ENCODE results near the gene C15orf39.
"Not testable (repeated sequence)": the region's sequence is repeated elsewhere in the genome, so short reads cannot be mapped to it uniquely, and the experiment has no call there.

Gene C15orf39

DNA sequence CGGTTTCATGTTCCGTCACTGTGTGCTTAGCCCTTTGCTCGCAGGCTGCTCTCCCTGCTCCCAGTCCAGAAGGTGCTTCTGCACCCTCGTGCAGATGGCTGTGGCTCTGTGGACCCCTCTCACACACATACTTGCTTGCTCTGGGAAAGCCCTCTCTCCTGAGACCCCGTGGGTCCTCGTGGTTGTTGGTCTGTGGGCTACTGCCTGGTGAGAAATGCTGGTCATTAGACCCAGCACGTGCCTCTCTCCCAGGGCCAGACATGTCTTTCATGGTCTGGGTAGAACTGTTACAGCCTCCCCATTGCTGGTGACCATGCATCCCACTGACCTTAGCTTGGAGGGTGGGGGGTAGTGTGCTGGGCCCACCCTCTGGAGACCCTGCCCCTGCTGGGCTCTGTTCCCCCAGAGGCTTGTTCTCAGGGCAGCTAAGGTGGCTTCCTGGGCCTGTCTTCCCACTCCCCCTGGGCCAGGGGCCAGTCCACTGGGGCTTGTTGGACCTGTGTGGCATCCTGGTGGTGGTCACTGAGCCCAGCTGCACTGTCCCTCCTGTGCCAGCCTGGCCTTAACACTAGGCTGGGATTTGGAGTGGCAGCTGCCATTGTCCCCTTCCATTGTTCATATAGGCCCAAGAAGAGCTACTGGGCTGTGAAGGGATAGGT is 10.6 kb downstream of the C15orf39 start:
- DNase-seq (ENCODE audit: low read depth in 2 of 2): no peak

DNA sequence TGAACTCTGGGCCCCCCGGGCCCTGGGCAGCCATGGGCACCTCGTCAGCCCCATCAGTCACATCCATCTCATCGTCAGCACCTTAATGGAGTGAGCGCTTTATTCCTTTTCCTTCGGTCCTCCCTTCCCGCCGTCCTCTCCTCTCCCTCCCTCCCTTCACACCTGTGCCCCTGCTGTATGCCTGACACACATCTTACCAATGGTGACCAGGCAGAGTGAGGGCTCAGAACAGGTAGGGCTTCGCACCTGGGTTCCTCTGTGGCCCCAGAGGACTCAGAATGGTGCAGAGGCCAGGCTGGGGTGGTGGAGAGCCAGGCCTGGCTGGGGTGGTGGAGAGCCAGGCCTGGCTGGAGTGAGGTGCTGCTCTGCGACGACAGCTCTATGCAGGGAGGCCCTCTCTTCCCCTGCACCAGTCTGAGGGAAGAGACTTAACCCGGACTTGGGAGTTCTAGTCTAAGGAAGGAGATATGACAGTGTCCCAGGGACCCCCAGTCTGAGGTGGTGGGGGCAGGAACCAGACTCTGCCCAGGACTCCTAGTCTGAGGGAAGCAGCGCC is 11.6 kb downstream of the C15orf39 start:
- DNase-seq (ENCODE audit: low read depth in 2 of 2): no peak

DNA sequence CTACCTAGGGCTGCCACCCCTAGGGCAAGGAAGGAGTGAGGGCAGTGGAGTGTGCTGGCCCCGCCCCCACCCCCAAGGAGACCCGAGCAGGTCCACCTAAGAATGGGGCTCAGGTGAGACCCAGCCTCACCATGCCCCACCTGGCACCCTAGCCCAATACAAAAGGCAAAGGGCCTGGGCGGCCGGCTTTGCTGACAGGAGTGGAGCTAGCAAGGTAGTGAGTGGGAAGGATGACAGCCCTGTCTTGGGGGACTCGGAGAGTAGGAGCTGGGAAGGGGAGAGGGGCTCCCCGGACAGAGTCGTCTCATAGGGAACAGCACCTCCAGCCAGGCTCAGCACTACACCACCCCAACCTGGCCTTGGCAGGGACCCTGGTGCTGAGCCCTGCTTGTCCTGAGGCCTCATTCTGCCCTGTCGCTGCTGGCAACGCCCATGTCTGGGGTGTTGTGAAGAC is 12.1 kb downstream of the C15orf39 start:
- DNase-seq (ENCODE audit: low read depth in 2 of 2): no peak

DNA sequence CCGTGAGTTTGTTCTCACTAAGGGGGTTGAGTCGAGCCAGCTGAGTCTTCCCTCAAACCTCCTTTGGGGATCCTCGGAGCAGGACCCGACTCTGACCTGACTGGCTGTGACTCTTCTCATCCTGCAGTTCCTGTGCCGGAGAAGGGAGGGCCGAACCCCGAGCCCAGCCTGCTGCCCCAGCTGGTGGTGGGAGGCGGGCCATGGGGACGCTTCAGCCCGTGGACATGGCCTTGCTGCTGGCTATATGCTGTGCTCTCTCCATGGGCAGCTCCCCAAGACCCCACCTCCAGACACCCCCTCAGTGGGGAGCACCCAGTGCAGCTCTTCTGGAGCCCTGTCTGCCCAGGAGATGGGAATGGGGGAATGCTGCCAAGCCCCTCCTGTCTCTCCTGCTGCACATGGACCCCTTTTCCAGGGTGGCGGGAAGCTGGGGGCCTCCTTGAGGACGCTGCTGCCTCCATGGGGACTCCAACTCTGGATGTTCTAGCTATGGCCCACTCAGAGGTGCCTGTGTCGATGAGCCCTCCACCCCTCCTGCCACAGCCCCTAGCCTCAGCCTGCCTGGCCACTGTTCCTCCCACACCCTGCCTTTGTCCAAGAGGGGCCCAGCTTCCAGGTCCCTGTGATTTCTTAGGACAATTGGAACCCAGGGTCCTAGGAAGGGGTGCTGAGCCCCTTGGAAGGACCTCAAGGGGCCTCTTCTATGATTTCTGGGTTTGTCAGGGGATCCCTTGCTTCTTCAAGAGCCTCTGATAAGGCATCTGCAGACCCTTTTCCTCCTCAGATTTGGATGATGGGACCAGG is 12.8 kb downstream of the C15orf39 start:
- no peak for DNase-seq (ENCODE audit: low read depth in 2 of 2)

DNA sequence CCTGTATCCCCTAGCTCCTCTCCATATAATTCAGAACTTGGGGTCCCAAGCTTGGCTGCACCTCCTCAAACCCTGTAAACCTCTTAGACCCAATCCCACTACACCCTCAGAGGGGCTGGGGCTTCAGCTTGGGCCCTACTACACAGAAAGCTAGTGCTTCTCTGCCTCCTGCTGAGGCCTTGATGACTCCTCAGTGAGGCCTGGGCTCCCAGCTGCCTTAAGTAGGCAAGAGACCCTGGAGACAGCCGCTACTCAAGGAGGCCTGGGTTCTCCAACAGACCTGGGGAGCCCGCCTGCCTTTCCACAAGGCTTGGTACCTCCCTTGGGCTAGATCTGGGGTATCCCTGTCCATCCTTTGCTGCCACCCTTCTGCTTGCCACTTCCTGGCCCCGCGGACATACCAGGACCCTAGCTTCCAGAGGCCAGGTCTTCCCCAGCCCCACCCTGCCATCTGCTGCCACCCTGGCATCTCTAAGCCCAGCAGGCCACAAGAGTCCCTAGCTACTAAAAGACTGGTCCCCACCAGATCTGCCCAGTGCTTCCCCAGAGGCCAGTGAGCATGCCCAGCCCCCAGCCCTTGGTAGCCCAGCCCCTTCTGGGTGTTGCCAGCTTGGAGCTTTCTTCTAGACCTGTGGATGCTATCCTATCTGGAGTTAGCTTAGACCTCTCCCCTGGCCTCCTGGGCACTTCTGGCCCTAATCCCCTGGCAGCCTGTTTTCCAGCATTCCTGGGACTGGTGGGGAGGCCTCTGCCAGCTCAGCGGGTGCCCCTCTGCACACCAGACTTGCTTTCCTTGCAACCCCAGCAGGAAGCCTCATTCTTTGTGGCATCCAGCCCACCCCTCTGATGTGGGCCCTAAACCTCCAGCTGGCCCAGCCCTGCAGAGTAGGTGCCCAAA is 13.7 kb downstream of the C15orf39 start:
- no peak for DNase-seq (ENCODE audit: low read depth in 2 of 2)

DNA sequence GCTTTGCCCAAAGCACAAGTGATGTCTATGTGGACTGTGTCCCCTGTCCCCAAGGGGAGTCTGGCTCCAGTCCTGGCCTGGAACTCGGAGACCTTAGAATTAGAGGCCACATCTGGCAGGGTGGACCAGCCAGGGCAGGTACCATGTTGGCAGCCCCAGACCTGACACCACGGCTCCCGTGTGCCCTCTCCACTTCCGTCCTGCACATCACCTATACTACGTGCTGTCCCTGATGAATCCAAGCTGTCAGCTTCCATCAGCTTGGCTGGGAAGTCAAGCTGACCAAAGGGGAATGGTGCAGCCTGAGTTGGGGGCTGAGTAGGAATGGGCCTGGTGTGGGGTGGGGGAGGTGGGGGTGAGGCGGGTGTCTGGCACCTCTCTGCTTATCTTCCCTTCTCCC is 15.3 kb downstream of the C15orf39 start:
- no peak for DNase-seq (ENCODE audit: low read depth in 2 of 2)

DNA sequence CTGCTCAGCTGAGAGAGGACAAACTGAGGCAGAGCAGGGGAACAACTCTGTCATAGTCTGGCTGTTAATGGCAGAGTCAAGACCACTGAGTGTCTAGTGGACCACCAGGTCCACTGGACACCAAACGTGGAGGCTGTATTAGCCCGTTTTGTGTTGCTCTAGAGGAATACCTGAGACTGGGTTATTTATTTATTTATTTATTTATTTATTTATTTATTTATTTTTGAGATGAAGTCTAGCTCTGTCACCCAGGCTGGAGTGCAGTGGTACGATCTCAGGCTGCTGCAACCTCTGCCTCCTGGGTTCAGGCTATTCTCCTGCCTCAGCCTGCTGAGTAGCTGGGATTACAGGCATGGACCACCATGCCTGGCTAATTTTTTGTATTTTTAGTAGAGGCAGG is 15.9 kb downstream of the C15orf39 start:
- DNase-seq (ENCODE audit: low read depth in 2 of 2): not testable (repeated sequence)

DNA sequence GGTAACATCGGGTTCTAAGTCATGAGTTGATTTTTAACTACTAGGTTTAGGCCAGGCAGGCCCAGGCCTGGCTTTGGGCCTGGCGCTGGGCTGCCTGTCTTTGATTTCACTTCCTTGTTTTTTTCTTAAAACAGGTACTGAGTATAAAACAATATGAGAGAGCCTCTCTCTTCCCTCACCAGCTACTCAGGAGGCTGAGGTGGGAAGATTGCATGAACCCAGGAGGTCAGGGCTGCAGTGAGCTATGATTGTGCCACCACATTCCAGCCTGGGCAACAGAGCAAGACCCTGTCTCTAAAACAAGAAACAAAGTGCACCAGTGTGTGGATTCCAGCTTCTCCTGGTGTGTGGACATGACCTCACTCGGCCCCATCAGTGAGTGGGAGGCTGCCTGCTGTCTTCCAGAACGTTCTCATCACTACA is 17.8 kb downstream of the C15orf39 start:
- not testable (repeated sequence) for DNase-seq (ENCODE audit: low read depth in 2 of 2)

DNA sequence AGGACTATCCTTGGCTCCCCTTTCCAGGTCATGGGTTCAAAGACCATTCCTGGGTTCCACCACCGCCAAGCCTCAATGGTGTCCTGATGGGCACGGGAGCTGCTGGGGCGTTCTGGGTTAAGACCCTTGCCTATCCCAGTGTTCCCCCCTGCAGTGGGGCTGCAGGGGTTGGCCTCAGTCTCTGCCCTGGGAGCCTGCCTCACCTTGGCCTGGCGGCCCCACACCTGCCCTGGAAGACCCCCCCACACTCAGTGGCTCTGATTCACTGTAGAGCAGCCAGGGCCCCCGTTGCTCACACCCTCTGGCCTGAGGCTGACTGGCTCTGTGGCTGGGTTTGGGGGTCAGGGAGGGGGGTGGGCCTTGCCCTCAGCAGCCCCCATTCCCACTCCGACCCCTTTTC is 22.0 kb downstream of the C15orf39 start:
- DNase-seq (ENCODE audit: low read depth in 2 of 2): no peak

DNA sequence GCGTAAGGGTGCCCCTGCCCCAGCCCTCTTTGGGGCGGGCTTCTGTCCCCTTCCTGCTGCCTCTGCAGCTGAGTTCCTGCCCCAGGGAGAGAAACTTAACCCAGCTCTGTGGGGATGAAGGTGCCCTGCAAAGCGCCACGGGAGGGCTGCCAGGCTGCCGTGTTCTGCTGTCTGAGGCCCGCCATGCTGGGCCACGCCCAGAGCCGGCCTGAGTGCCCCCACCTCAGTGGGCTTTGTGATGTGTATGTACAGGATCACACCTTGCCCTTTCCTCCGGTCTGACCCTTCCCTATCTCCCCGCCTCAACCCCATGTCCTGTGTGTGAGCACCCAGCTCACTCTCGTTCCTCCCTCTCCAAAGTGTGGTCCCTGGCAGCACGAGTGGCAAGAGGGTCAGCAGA is 22.6 kb downstream of the C15orf39 start:
- no peak for DNase-seq (ENCODE audit: low read depth in 2 of 2)

DNA sequence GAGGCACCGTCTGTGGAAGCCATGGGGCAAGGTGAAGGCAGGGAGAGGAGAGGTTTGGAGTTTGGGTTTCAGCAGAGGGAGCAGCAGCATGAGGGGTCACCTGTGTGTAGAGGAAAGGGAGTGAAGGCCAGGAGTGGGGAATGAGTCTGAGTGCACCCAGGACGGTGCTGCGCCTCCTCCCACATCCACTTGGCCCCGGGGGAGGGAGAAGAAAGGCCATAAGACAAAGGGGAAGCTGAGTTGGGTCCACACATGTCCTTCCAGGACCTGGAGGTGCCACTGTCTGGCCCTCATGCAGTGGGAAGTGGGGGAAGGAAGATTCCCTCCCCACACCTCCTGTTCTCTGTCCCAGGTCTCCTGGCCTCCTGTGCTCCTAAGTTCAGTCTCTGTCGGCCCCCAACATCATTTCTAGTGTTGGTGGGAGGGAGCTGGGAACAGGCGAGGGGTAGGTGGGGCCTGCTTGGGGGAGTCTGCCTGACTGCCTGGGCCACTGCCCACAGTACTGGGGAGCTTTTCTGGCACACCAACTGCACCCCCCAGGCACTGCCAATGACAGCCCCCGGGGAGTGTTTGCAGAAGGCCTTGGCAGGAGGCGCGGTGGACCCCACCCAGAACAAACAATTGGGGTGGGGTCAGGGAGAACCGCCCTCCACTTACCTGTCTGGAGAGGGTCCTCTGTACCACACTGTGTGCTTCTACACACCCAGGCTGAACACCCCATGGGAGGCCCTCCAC is 23.6 kb downstream of the C15orf39 start:
- not testable (repeated sequence) for DNase-seq (ENCODE audit: low read depth in 2 of 2)

DNA sequence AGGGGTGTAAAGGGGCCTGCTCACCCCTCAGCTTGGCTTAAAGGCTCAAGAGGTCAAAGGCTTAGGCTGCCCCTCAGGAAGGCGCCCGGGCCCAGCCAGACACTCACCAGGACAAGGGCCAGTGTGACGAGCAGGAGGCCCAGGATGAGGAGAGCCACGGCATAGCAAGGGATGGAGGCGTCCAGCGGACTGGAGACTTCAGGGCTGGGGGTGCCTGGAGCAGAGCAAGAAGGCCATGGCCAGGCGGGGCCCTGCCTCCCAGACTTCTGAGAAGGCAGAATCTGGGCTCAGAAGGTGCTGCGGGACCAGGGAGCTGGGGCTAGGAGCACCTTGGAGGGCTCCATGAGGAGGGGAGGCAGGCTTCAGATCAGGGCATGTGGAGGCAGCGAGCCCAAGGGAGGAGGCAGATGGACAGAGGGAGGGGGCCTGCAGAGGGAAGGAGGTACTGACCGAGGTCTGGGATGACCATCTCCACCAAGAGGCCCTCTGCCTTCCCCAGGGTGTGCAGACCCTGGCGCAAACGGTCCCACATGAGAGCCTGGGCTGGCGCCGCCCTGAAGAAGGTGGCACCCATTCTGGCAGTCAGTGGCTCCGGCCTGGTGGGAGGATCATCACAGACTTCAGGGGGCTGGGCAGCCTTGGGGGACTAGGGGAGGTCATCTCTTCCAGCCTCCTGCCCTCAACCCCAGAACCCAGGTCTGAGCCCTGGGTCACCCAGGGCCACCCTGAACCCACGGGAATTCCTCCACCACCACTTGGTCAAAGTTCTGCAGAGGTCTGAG is 24.5 kb downstream of the C15orf39 start:
- DNase-seq (ENCODE audit: low read depth in 2 of 2): no peak

DNA sequence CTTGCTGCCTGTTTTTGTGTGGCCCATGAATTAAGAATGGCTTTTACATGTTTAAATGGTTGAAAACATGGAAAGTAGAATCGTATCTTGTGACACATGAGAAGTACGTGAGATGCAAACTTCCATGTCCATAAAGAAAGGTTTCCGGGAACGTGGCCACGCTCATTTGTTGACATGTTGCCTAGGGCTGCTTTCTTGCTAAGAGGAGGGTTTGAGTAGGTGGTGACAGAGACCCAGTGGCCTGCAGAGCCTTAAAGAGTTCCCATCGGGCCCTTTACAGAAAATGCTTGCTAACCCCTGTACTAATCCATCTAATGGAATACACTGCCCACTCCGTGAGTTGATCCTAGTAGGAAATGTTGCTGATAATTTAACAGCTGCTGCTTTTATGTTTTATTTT is 25.4 kb downstream of the C15orf39 start:
- DNase-seq (ENCODE audit: low read depth in 2 of 2): not testable (repeated sequence)

DNA sequence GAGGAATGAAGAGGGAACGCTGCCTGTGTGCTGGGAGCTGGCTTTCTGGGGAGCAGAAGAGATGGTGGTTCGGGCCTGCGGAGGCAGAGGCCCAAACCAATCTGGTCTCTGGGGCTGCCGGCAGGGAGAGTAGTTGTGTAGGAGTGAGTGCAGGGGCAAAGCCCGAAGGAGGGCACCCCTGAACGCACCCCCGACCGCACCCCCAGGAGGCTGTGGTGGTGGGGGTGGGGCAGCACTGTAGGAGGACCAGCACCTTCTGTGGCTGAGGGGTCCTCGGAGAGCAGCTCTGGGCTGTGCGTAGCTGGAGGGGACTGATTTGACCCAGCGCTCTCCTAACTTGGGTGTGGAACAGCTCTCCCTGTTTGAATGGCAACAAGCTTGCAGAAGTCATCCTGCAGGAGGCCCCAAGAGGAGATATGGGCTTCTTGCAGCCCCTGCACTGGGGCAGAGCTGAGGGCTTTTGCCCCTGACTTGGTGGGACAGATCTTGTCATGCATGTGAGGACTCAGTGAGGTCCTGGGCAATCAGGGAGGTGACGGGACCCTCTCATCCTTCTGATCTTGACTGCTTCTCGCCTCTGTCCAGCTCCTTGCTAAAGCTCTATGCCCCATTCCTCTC is 26.1 kb downstream of the C15orf39 start:
- DNase-seq (ENCODE audit: low read depth in 2 of 2): no peak

DNA sequence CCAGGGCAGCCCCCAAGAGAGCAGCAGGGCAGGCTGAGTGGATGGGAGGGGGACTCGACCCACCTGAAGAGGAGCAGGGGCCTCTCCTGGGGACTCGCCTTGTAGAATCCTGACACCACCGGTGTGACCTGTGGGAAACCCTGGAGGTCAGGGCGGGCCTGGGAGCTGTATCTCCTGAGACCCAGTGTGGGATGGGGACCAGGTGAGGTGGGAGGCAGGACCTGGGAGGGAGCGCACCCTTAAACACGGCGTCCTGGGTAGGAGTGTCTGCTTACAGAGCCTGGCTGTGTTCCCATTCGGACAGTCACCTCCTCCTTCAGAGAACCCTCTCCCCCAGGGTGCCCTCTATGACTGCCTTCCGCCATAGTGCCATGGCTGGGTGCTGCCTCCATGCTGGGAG is 27.1 kb downstream of the C15orf39 start:
- no peak for DNase-seq (ENCODE audit: low read depth in 2 of 2)

DNA sequence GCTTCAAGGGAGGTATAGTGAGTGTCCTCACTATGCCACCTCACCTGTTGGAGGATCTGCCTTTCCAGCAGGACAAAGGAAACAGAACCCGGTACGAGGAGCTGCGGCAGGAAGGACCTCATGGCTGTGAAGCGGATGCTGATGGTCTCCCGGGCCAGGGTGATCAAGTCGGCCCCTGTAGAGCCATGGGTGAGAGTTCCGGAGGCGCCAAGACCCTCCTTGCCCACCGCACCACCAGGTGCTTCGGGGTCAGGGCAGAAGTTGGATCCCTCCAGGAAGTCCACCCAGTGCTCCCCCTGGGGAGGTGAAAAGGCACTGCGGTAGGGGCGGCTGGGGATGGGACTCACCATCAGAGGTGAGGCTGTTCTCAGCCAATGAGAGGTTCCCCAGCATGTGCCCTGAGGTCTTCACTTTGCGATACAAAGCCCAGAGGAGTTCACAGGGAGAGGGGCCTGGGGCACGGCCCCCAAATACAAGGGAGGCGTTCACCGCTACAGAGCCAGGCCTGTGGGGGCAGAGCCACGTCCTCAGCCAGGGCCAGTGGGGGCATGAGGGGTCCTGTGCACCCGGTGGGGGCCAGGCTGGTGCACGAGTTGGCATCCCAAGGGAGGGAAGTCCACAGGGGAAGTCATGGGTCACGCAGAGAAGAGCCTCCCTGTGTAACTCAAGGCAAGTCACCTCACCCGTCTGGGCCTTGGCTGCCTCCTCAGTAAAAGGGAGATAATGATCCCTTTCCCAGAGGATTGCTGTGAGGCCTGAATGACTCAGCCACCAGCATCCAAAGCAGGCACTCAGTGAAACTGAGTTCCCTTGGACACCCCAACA is 27.7 kb downstream of the C15orf39 start:
- DNase-seq (ENCODE audit: low read depth in 2 of 2): no peak

DNA sequence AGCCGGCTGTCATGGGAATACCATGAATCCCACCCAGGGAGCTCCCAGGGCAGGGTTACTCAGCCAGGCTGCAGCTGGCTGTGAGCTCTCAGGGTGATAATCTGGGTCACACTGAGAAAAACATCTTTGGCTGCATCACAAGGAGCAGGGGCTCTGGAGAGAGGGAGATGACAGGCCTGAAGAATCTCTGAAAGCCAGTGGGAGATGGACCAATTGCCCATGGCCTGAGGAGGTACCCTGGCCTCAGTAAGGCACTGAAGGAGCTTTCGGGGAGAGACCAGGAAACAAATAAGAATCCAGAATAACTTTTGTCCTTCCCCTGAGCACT is 28.3 kb downstream of the C15orf39 start:
- no peak for DNase-seq (ENCODE audit: low read depth in 2 of 2)

DNA sequence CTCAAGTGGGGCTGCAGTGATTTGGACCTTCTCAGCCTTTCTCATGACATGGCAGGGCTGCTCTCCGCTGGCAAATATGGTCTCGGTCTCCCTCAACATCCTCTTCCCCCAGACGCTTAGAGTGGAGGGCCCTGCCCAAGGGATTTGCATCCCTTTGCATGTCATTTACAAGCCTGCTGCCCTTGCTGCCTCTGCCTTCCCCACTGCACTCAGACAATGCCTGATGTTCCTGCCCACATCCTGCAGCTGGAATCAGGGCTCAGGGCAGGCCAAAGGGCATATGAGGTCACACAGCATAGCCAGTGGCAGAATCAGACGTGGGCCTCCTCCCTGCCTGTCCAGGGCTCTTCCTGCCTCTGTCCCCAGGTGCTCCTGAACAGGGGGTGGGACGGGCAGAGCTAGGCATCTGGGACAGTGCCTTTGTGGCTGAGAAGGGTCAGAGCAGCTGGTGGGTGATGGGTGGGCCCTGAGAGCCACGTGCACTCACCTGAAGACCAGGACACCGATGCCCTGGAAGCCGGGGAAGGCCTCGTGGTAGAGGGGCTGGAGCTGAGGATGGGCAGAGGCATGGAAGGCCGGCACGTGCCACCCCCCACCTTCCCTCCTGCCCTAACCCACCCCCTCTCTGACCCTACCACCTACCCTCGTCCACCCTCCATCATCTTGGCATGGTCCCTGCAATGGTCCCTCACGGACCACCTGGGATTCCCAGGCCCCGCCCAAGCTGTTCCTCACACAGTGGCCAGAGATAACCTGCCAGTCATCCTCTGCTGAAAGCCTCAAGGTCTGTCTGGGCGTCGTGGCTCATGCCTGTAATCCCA is 29.1 kb downstream of the C15orf39 start:
- no peak for DNase-seq (ENCODE audit: low read depth in 2 of 2)

Data from stimulated activated CD8-positive, alpha-beta memory T cell treated with anti-CD3 and anti-CD28 coated beads, Interleukin-7, amount 100 ng/mL, for 1 hour (primary cell).